GM19468 (cell line): ENCODE results near the gene CNTD1.
"Not testable (repeated sequence)": the region's sequence is repeated elsewhere in the genome, so short reads cannot be mapped to it uniquely, and the experiment has no call there.

Experiments used
- ATAC-seq: cut with Tn5 transposase; IDR thresholded peaks from one replicate; pipeline ENCODE4 v1.9.1; 2021; ENCODE audit warnings: mild to moderate bottlenecking, moderate library complexity, moderate number of reproducible peaks; ENCODE audit not compliant: unreplicated experiment; ENCODE audit errors: extremely low read depth

CNTD1 gene

GRCh38 chr17:42798383-42799380 lies at the start of gene CNTD1, which contains the start of gene COA3:
Gene CNTD1, plus strand, starts transcription at chr17:42798861. Its CDS starts 207 bp downstream, at chr17:42799068.
Gene COA3, minus strand, starts transcription at chr17:42798704. Its CDS starts 23 bp downstream, at chr17:42798681.
- peak; percentile 60 for ATAC-seq

- ATAC-seq: no peak
These were observed 49.5 kb upstream of the CNTD1 start for GRCh38 chr17:42748908-42749798.

- ATAC-seq: no peak
These were observed 47.8 kb upstream of the CNTD1 start for GRCh38 chr17:42750739-42751344.

GRCh38 chr17:42751628-42752027 lies 47.0 kb upstream of the CNTD1 start:
- ATAC-seq: no peak

GRCh38 chr17:42754782-42755181 lies 43.9 kb upstream of the CNTD1 start:
- no peak for ATAC-seq

- no peak for ATAC-seq
These were observed 38.5 kb upstream of the CNTD1 start for GRCh38 chr17:42759982-42760651.

GRCh38 chr17:42760652-42761581 lies 37.7 kb upstream of the CNTD1 start, which contains the start of gene RAMP2:
Gene RAMP2, plus strand, starts transcription at chr17:42761227. Its CDS starts 35 bp downstream, at chr17:42761262.
- no peak for ATAC-seq

- ATAC-seq: no peak
These were observed 37.0 kb upstream of the CNTD1 start for GRCh38 chr17:42761638-42762037.

GRCh38 chr17:42766124-42766523 lies 32.5 kb upstream of the CNTD1 start:
- ATAC-seq: no peak

GRCh38 chr17:42767512-42767911 lies 31.1 kb upstream of the CNTD1 start:
- no peak for ATAC-seq

- ATAC-seq: not testable (repeated sequence)
These were observed 30.7 kb upstream of the CNTD1 start for GRCh38 chr17:42768006-42768405.

- ATAC-seq: not testable (repeated sequence)
These were observed 28.7 kb upstream of the CNTD1 start for GRCh38 chr17:42769964-42770363.

- ATAC-seq: no peak
These were observed 25.7 kb upstream of the CNTD1 start for GRCh38 chr17:42772945-42773289.

GRCh38 chr17:42773290-42774035 lies 25.2 kb upstream of the CNTD1 start, which contains the start of gene VPS25:
Gene VPS25, plus strand, starts transcription at chr17:42773449. Its CDS starts 27 bp downstream, at chr17:42773476.
- ATAC-seq: peak; percentile 61

GRCh38 chr17:42774066-42774745 lies 24.5 kb upstream of the CNTD1 start:
- ATAC-seq: no peak

GRCh38 chr17:42775534-42776098 lies 23.0 kb upstream of the CNTD1 start:
- no peak for ATAC-seq

GRCh38 chr17:42778570-42778969 lies 20.1 kb upstream of the CNTD1 start:
- no peak for ATAC-seq
